Liver (tissue), 3 donors: ENCODE measurements around the gene STIM1.

Source experiments
- ATF3 ChIP-seq: IDR thresholded peaks from 2 replicates; pipeline ENCODE4 v1.6.1; 2016; ENCODE audit warnings: antibody characterized with exemption
- CTCF ChIP-seq: fragments of 150-350 bp; IDR thresholded peaks from 2 replicates; pipeline ENCODE4 v1.5.1; 2017; ENCODE audit warnings: improper control_type of control experiment, low read depth, low read length; ENCODE audit not compliant: missing input control
- EGR1 ChIP-seq, 2 donors: IDR thresholded peaks; 2 replicates each; pipeline ENCODE4 v1.6.1; 2016 to 2018; ENCODE audit warnings: antibody characterized with exemption in 2 of 2, low read depth in 2 of 2
- FOXA2 ChIP-seq: IDR thresholded peaks from 2 replicates; pipeline ENCODE4 v1.6.1; 2016; ENCODE audit warnings: antibody characterized with exemption
- GABPA ChIP-seq, 2 donors: IDR thresholded peaks in 1 of 2; conservative IDR thresholded peaks in 1 of 2; 2 replicates each; pipeline ENCODE4 v1.6.1; 2016; ENCODE audit warnings: antibody characterized with exemption in 2 of 2, mild to moderate bottlenecking in 1 of 2, moderate library complexity in 1 of 2
- HNF4A ChIP-seq, 2 donors: conservative IDR thresholded peaks; 2 replicates each; pipeline ENCODE4 v1.6.1; 2016; ENCODE audit warnings: antibody characterized with exemption in 2 of 2, mild to moderate bottlenecking in 2 of 2
- JUND ChIP-seq, 2 donors: IDR thresholded peaks; 2 replicates each; pipeline ENCODE4 v1.6.1; 2016; ENCODE audit warnings: antibody characterized with exemption in 2 of 2
- RAD21 ChIP-seq, 2 donors: IDR thresholded peaks; 2 replicates each; pipeline ENCODE4 v1.6.1; 2016; ENCODE audit warnings: antibody characterized with exemption in 2 of 2, mild to moderate bottlenecking in 2 of 2
- REST ChIP-seq: IDR thresholded peaks from 2 replicates; pipeline ENCODE4 v1.6.1; 2016; ENCODE audit warnings: antibody characterized with exemption, mild to moderate bottlenecking
- SP1 ChIP-seq: IDR thresholded peaks from 2 replicates; pipeline ENCODE4 v1.6.1; 2018; ENCODE audit warnings: antibody characterized with exemption, mild to moderate bottlenecking
- YY1 ChIP-seq: IDR thresholded peaks from 2 replicates; pipeline ENCODE4 v1.6.1; 2016; ENCODE audit warnings: antibody characterized with exemption, mild to moderate bottlenecking
- ZBTB33 ChIP-seq: IDR thresholded peaks from 2 replicates; pipeline ENCODE4 v1.6.1; 2016; ENCODE audit warnings: antibody characterized with exemption
- donor health status: healthy.
- donor health status: healthy.

- TF ChIP-seq YY1 (no peak), CTCF (no peak), RAD21 (IDR thresholded peaks at IDR 0.05) (no peak), JUND (IDR thresholded peaks at IDR 0.05) (no peak), GABPA (IDR thresholded peaks at IDR 0.05 in 1 of 2, conservative IDR thresholded peaks at IDR 0.05 in 1 of 2) (no peak), EGR1 (IDR thresholded peaks at IDR 0.05; ENCODE audit: low read depth in 2 of 2) (no peak), HNF4A (conservative IDR thresholded peaks at IDR 0.05) (no peak), ZBTB33 (no peak), FOXA2 (no peak), ATF3 (no peak), SP1 (no peak), REST (no peak)
Observed at GRCh38 chr11:3837793-3838192, 17.7 kb upstream of the STIM1 start.
